Fibroblast of lung (primary cell): ENCODE data around the gene FNBP1L.

ENCODE experiments used
- EZH2 ChIP-seq: IDR thresholded peaks from 2 replicates; pipeline ENCODE4 v1.5.1; 2012; ENCODE audit warnings: low read length, control low read depth, mild to moderate bottlenecking; ENCODE audit errors: missing control alignments
- TF ChIP-seq, protein P1 (sequence below), 2 donors: IDR thresholded peaks in 1 of 2; conservative IDR thresholded peaks in 1 of 2; 1 replicate in 1 of 2; 2 replicates in 1 of 2; pipeline ENCODE4 v1.5.1; 2011 to 2012; ENCODE audit warnings: low read length in 2 of 2, control low read depth in 1 of 2, inconsistent platforms in 1 of 2, low read depth in 1 of 2, mild to moderate bottlenecking in 1 of 2

DNA sequence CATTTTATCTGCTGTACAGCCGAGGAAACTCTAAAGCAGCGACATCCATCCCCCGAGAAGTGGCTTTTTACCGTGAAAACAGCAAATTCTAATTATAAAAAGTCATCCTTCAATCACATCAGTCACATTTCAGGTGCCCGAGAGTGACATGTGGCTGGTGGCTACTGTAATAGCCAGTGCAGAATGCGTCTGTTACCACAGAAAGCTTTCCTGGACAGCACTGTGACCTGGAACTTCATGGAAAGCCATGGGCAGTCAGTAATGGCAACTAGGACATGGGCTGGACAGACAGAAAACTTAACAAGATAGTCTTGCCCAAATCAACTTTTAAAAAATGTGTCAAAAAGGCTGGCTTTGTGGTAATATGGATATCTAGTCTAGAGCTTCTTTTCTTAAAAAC, 127.1 kb downstream of the FNBP1L start:
- TF ChIP-seq, protein P1, sequence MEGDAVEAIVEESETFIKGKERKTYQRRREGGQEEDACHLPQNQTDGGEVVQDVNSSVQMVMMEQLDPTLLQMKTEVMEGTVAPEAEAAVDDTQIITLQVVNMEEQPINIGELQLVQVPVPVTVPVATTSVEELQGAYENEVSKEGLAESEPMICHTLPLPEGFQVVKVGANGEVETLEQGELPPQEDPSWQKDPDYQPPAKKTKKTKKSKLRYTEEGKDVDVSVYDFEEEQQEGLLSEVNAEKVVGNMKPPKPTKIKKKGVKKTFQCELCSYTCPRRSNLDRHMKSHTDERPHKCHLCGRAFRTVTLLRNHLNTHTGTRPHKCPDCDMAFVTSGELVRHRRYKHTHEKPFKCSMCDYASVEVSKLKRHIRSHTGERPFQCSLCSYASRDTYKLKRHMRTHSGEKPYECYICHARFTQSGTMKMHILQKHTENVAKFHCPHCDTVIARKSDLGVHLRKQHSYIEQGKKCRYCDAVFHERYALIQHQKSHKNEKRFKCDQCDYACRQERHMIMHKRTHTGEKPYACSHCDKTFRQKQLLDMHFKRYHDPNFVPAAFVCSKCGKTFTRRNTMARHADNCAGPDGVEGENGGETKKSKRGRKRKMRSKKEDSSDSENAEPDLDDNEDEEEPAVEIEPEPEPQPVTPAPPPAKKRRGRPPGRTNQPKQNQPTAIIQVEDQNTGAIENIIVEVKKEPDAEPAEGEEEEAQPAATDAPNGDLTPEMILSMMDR (conservative IDR thresholded peaks at IDR 0.05 in 1 of 2, IDR thresholded peaks at IDR 0.05 in 1 of 2; ENCODE audit: low read depth in 1 of 2, low read length in 2 of 2): no peak
- no peak for TF ChIP-seq EZH2
